Measurements from ENCODE around the gene DFFA.
A peak's percentile ranks its signal among the peaks of the same experiment; 100 is the strongest.

The DFFA gene

GRCh38 chr1:10472220-10473144, at the start of gene DFFA:
Gene DFFA (minus strand): TSS chr1:10472529. CDS start chr1:10472458, 71 bp downstream.
- TF ChIP-seq, protein P1, sequence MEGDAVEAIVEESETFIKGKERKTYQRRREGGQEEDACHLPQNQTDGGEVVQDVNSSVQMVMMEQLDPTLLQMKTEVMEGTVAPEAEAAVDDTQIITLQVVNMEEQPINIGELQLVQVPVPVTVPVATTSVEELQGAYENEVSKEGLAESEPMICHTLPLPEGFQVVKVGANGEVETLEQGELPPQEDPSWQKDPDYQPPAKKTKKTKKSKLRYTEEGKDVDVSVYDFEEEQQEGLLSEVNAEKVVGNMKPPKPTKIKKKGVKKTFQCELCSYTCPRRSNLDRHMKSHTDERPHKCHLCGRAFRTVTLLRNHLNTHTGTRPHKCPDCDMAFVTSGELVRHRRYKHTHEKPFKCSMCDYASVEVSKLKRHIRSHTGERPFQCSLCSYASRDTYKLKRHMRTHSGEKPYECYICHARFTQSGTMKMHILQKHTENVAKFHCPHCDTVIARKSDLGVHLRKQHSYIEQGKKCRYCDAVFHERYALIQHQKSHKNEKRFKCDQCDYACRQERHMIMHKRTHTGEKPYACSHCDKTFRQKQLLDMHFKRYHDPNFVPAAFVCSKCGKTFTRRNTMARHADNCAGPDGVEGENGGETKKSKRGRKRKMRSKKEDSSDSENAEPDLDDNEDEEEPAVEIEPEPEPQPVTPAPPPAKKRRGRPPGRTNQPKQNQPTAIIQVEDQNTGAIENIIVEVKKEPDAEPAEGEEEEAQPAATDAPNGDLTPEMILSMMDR (IDR thresholded peaks at IDR 0.05): no peak
- H3K4me3 ChIP-seq: peak within 1 kb of the TSS; percentile 74
- peak within 1 kb of the TSS; percentile 25 to 77 for H3K27ac ChIP-seq
- DNase-seq (ENCODE audit: low spot score): peak; percentile 94

- no peak overlapping the region for H3K27ac ChIP-seq
- TF ChIP-seq, protein P1 (IDR thresholded peaks at IDR 0.05): no peak
- no peak overlapping the region for H3K4me3 ChIP-seq
- DNase-seq (ENCODE audit: low spot score): no peak
Observed at GRCh38 chr1:10521537-10522157, 49.3 kb upstream of the DFFA start.

DNA sequence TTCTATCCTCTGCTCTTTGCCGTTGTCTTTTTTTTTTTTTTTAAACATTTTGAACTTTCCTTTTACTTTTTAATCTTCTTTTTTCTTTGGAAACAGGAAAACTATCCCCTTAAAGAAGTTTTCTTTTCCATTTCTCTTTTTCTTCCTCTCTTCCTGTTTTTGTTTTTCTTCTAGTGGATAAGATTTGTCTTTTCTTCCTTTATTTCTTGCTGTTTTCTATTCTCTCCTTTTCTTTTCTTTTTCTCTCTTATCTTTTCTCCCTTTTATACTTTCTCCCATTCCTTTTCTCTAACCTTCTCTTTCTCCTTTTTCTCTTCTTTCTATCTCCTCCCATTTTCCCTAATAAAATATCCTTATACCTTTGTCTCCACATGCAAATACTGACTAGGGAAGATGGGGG, 48.6 kb upstream of the DFFA start:
- Histone ChIP-seq H3K27ac (no peak overlapping the region), H3K4me3 (no peak overlapping the region)
- DNase-seq (ENCODE audit: low spot score): no peak
- TF ChIP-seq, protein P1 (IDR thresholded peaks at IDR 0.05): no peak

DNA sequence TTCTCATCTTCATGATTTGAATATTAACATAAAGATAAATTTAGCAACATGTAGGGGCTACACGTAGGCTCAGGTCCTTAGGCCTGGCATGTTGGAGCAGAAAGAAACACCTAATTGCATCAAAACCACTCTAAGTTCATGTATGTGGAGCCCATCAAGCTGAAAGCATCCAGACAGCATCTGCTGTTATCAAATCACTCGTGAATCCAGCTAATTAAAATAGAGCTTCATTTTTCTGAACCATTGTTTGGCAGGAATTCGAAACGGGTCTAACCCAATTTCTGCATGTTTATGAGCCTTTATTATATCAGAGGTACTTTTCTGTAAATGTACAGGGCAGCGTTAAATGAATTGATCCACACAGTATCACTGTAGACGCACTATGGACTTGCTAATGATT, 48.2 kb upstream of the DFFA start:
- Histone ChIP-seq H3K27ac (no peak overlapping the region), H3K4me3 (no peak overlapping the region)
- TF ChIP-seq, protein P1 (IDR thresholded peaks at IDR 0.05): no peak
- DNase-seq (ENCODE audit: low spot score): no peak

GRCh38 chr1:10519016-10519417, 46.7 kb upstream of the DFFA start:
- Histone ChIP-seq H3K27ac (no peak overlapping the region), H3K4me3 (no peak overlapping the region)
- no peak for DNase-seq (ENCODE audit: low spot score)
- TF ChIP-seq, protein P1 (IDR thresholded peaks at IDR 0.05): no peak

DNA sequence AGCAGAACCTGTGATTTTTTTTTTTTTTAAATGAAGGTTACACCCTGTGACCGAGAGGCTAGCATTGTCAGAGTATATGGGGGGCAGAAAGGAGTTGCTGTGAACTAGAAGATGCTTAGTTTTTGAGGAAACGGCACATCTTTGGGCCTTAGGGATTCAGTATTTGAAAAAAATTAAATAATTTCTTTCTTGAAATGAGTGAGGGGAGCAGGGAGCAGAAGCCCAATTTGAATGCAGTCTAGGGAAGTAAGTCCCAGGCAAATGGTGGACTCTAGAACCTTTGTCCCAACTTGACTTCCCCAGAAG, 45.3 kb upstream of the DFFA start:
- Histone ChIP-seq H3K4me3 (no peak overlapping the region), H3K27ac (no peak overlapping the region)
- no peak for DNase-seq (ENCODE audit: low spot score)
- TF ChIP-seq, protein P1 (IDR thresholded peaks at IDR 0.05): no peak

All from coronary artery (tissue), 2 donors.